ENCODE measurements around the gene EPHX1. TPM values are rescaled to one million over a fixed set of nuclear protein-coding genes. Genes with fewer than 3 reads are reported as not detected.

Gene EPHX1
- total and polyA plus RNA-seq, 2 of the 8 experiments (the other 6 are each of a cell fraction or from before 2014, with no cell fraction given): 45.3 to 79.1 TPM

DNA sequence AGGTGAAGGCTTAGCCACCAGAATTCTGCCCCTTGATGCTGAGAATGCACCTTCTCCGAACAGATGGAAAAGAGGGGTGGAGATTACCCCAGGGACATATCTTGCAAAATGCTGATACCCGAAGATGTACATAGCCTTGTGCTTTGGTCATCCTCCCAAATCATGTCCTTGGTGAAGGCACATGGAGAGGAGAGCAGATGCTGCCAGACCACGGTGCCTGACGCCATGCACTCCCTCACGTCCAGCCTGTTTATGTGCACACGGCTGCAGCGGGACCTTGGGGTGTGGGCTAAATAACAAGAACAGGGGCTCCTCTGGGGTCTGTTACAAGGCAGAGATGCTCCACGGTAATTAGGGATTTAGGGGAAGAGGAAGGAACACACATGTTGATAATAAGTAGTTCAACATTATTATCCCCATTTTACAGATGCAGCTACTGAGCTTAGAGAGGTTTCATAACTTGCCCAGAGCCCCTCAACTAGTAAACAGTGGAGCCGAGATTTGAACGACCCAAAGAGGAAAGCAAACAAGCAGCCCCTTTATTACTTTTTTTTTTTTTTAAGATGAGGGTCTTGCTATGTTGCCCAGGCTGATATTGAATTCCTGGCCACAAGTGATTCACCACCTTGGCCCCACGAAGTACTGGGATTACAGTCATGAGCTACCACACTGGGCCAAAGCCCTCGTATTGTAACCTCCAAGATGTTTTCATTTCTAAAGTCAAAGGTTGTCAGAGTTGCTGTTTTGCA, 12.9 kb downstream of the EPHX1 start (continued):
- TF ChIP-seq ZNF274 (IDR thresholded peaks at IDR 0.05; ENCODE audit: borderline replicate concordance, extremely low read depth, low read length): no peak
- no peak for TF ChIP-seq JUND (IDR thresholded peaks at IDR 0.05; ENCODE audit: low read length)
- TF ChIP-seq GTF2F1 (IDR thresholded peaks at IDR 0.05; ENCODE audit: borderline replicate concordance, low read depth, low read length): no peak
- TF ChIP-seq EP300 (IDR thresholded peaks at IDR 0.05; ENCODE audit: borderline replicate concordance in 1 of 2, low read depth in 2 of 2, low read length in 2 of 2): no peak
- TF ChIP-seq RBBP5 (IDR thresholded peaks at IDR 0.05; ENCODE audit: borderline replicate concordance, low read depth, low read length): no peak
- no peak for TF ChIP-seq KDM1A (IDR thresholded peaks at IDR 0.05; ENCODE audit: borderline replicate concordance, low read length)
- TF ChIP-seq CEBPB (IDR thresholded peaks at IDR 0.05; ENCODE audit: low read depth, low read length): no peak
- no peak for TF ChIP-seq ATF2 (IDR thresholded peaks at IDR 0.05; ENCODE audit: low read length)
